Hematopoietic multipotent progenitor cell treated with erythropoietin and hydrocortisone succinate and interleukin-3 and kit ligand, for 8 days (in vitro differentiated cells): ENCODE data around the gene NAGK.
"Not testable (repeated sequence)": the region's sequence is repeated elsewhere in the genome, so short reads cannot be mapped to it uniquely, and the experiment has no call there.

Source experiments
- DNase-seq: peaks from one replicate; pipeline ENCODE4 v3.0.0-alpha.2; 2015

Gene NAGK

GRCh38 chr2:71070294-71071093 lies 2.0 kb downstream of the NAGK start:
- peak; percentile 56 for DNase-seq

GRCh38 chr2:71071681-71072398 lies 3.4 kb downstream of the NAGK start:
- peak; percentile 84 for DNase-seq

- no peak for DNase-seq
Observed at GRCh38 chr2:71072492-71072891, 4.0 kb downstream of the NAGK start.

GRCh38 chr2:71073475-71073874 lies 5.0 kb downstream of the NAGK start:
- no peak for DNase-seq

GRCh38 chr2:71074893-71075395 lies 6.5 kb downstream of the NAGK start:
- DNase-seq = no peak

GRCh38 chr2:71078624-71079023 lies 10.2 kb downstream of the NAGK start:
- no peak for DNase-seq

GRCh38 chr2:71082402-71083252 lies 14.2 kb downstream of the NAGK start:
- no peak for DNase-seq

- not testable (repeated sequence) for DNase-seq
Observed at GRCh38 chr2:71083297-71083696, 14.8 kb downstream of the NAGK start.

GRCh38 chr2:71083752-71084312 lies 15.4 kb downstream of the NAGK start:
- not testable (repeated sequence) for DNase-seq

GRCh38 chr2:71085325-71086003 lies 17.0 kb downstream of the NAGK start:
- not testable (repeated sequence) for DNase-seq

GRCh38 chr2:71089475-71089874 lies 21.0 kb downstream of the NAGK start:
- not testable (repeated sequence) for DNase-seq

- DNase-seq = not testable (repeated sequence)
Observed at GRCh38 chr2:71091808-71092207, 23.4 kb downstream of the NAGK start.

- not testable (repeated sequence) for DNase-seq
Observed at GRCh38 chr2:71092491-71093260, 24.2 kb downstream of the NAGK start.

GRCh38 chr2:71100195-71100964 lies 31.9 kb downstream of the NAGK start:
- DNase-seq = peak; percentile 69

- no peak for DNase-seq
Observed at GRCh38 chr2:71101656-71102055, 33.2 kb downstream of the NAGK start.

- no peak for DNase-seq
Observed at GRCh38 chr2:71102981-71103681, 34.7 kb downstream of the NAGK start.

- DNase-seq = no peak
Observed at GRCh38 chr2:71103809-71104208, 35.4 kb downstream of the NAGK start.

GRCh38 chr2:71106463-71106862 lies 38.0 kb downstream of the NAGK start:
- DNase-seq = not testable (repeated sequence)

- no peak for DNase-seq
Observed at GRCh38 chr2:71108091-71108490, 39.6 kb downstream of the NAGK start.

- no peak for DNase-seq
Observed at GRCh38 chr2:71113843-71114242, 45.4 kb downstream of the NAGK start.
